ENCODE data around the gene LACRT. TPM values are rescaled to one million over a fixed set of nuclear protein-coding genes. Genes with fewer than 3 reads are reported as not detected.
"Not testable (repeated sequence)": the region's sequence is repeated elsewhere in the genome, so short reads cannot be mapped to it uniquely, and the experiment has no call there.

The LACRT gene
- total and polyA plus RNA-seq, 9 of the 15 experiments (the other 6 are each of a cell fraction or from before 2014, with no cell fraction given), result not detected

DNA sequence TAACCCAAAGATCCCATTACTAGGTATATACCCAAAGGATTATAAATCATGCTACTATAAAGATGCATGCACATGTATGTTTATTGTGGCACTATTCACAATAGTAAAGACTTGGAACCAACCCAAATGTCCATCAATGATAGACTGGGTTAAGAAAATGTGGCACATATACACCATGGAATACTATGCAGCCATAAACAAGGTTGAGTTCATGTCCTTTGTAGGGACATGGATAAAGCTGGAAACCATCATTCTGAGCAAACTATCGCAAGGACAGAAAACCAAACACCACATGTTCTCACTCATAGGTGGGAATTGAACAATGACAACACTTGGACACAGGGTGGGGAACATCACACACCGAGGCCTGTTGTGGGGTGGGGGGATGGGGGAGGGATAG lies 4.4 kb upstream of the LACRT start:
- 8% methylated on average over 2 of the region's 2 CpGs for WGBS (ENCODE audit: insufficient coverage, low coverage, missing lambda C conversion rate)
- DNase-seq (ENCODE audit: extremely low read depth in 1 of 4, low spot score in 3 of 4); H4K20me1 ChIP-seq (replicated peaks; ENCODE audit: control insufficient read depth, insufficient read depth, low read length); H3K9ac ChIP-seq (ENCODE audit: insufficient read depth in 1 of 2, low read depth in 2 of 2, low read length in 2 of 2); ATAC-seq; H3K9me3 ChIP-seq (replicated peaks; ENCODE audit: control insufficient read depth, insufficient read depth, low read depth, low read length); BruUV-seq (replicated peaks); H2AFZ ChIP-seq (ENCODE audit: low read depth, low read length); H3K27me3 ChIP-seq (ENCODE audit: control insufficient read depth in 2 of 2, insufficient read depth in 2 of 2, low read length in 2 of 2); H3K36me3 ChIP-seq (ENCODE audit: control insufficient read depth, insufficient read depth, low read length); H3K4me3 ChIP-seq; FAIRE-seq; H3K27ac ChIP-seq (ENCODE audit: extremely low read depth, low read depth, low read length); H3K4me1 ChIP-seq (replicated peaks in 1 of 2; ENCODE audit: control insufficient read depth in 2 of 2, insufficient read depth in 2 of 2, low read length in 2 of 2); POLR2A ChIA-PET; H3K9me1 ChIP-seq (ENCODE audit: control insufficient read depth, insufficient read depth, low read length); H3K4me2 ChIP-seq (ENCODE audit: insufficient read depth, low read length); intact Hi-C loops (cut with micrococcal nuclease); H3K79me2 ChIP-seq (ENCODE audit: control insufficient read depth, insufficient read depth, low read length); in situ Hi-C loops (cut with MboI): not testable (repeated sequence)
- peak; percentile 62 for TF ChIP-seq ZNF146 (CRISPR knock-in tag; IDR thresholded peaks at IDR 0.05; ENCODE audit: unreplicated experiment)
- CTCF ChIA-PET (ENCODE audit: low intra/inter-chr PET ratio), result interaction anchor here (0.6 kb wide), 1 partner anchor 77 kb away, joined by 3 read pairs; no protein-coding TSS in a partner anchor

DNA sequence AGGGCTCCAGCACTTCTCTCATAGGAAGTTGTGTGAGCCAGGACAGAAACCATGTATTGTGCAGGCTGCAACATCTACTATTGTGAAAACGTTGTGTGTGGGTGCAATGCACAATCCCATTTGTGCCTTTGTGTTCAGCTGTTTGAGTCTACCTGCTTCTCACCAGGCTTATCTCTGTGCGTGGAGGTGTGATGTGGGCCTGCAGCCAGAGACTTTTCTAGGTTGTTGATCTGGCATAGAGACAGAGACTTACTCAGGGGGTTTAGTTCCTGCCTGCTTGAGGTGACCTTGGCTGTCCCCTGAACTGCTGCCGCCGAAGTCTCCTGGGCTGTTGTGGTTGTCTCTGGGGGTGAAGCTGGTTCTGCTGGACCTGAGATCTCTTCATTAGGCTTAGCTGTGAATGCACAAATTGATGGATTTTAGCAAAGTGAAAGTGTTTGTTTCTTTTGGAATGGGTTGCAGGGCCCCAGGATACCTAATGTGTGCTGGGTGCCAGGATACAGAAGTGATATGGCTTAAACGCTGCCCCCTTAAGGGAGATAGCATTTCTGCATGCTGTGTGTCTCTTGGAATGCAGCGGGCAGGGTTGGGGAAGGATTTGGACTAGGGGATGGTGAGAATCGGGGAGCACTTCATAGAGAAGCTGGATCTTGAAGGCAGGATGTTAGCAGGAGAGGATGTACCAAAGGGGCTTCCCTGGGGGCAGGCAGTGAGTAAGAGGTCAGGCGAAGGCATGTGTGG lies 2.5 kb downstream of the LACRT start:
- intact Hi-C loops (cut with micrococcal nuclease), result no loop called here
- Histone ChIP-seq H2AFZ (ENCODE audit: low read depth, low read length) (no peak overlapping the region), H3K79me2 (ENCODE audit: control insufficient read depth, insufficient read depth, low read length) (no peaks in the 10 kb centered on the region), H3K27me3 (ENCODE audit: control insufficient read depth in 2 of 2, insufficient read depth in 2 of 2, low read length in 2 of 2) (peaks cover 0 to 16% of the 10 kb centered on the region in 2 experiments; a peak in 2 of 5 replicates), H3K27ac (ENCODE audit: extremely low read depth, low read depth, low read length) (no peak overlapping the region), H3K4me3 (no peak overlapping the region), H4K20me1 (replicated peaks; ENCODE audit: control insufficient read depth, insufficient read depth, low read length) (no peaks in the 10 kb centered on the region), H3K36me3 (ENCODE audit: control insufficient read depth, insufficient read depth, low read length) (no peaks in the 10 kb centered on the region), H3K9me3 (replicated peaks; ENCODE audit: control insufficient read depth, insufficient read depth, low read depth, low read length) (no peaks in the 10 kb centered on the region), H3K4me1 (replicated peaks in 1 of 2; ENCODE audit: control insufficient read depth in 2 of 2, insufficient read depth in 2 of 2, low read length in 2 of 2) (no peaks in the 10 kb centered on the region), H3K9ac (ENCODE audit: insufficient read depth in 1 of 2, low read depth in 2 of 2, low read length in 2 of 2) (no peak overlapping the region), H3K9me1 (ENCODE audit: control insufficient read depth, insufficient read depth, low read length) (no peaks in the 10 kb centered on the region), H3K4me2 (ENCODE audit: insufficient read depth, low read length) (no peak overlapping the region)
- ATAC-seq, result no peak
- ChIA-PET CTCF (ENCODE audit: low intra/inter-chr PET ratio) (no interaction called here), POLR2A (no interaction called here)
- TF ChIP-seq, protein P1, sequence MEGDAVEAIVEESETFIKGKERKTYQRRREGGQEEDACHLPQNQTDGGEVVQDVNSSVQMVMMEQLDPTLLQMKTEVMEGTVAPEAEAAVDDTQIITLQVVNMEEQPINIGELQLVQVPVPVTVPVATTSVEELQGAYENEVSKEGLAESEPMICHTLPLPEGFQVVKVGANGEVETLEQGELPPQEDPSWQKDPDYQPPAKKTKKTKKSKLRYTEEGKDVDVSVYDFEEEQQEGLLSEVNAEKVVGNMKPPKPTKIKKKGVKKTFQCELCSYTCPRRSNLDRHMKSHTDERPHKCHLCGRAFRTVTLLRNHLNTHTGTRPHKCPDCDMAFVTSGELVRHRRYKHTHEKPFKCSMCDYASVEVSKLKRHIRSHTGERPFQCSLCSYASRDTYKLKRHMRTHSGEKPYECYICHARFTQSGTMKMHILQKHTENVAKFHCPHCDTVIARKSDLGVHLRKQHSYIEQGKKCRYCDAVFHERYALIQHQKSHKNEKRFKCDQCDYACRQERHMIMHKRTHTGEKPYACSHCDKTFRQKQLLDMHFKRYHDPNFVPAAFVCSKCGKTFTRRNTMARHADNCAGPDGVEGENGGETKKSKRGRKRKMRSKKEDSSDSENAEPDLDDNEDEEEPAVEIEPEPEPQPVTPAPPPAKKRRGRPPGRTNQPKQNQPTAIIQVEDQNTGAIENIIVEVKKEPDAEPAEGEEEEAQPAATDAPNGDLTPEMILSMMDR (IDR thresholded peaks at IDR 0.05 in 2 of 3, conservative IDR thresholded peaks at IDR 0.05 in 1 of 3; ENCODE audit: insufficient read depth in 2 of 3, low read depth in 1 of 3, low read length in 3 of 3), result peak; percentile 3 to 35 (median 34); a peak in 1 of 6 replicates
- no peak for TF ChIP-seq DACH1 (IDR thresholded peaks at IDR 0.05; ENCODE audit: partially characterized antibody)
- 4% methylated on average over 8 of the region's 8 CpGs for WGBS (ENCODE audit: insufficient coverage, low coverage, missing lambda C conversion rate)
- BruUV-seq (replicated peaks), result no TSS peak
- in situ Hi-C loops (cut with MboI), result no loop called here
- no peak for FAIRE-seq
- peak in 2 of 4 experiments; percentile 34 to 37 for DNase-seq (ENCODE audit: extremely low read depth in 1 of 4, low spot score in 3 of 4)

Data from K562 (cell line).